Hepatocyte (in vitro differentiated cells): ENCODE measurements around the gene PACS1.

ENCODE experiments used
- CTCF ChIP-seq: fragments of 200-600 bp; sonication (generic); IDR thresholded peaks from 2 replicates; pipeline ENCODE4 v1.5.1; 2016; ENCODE audit warnings: antibody characterized with exemption, mild to moderate bottlenecking; ENCODE audit not compliant: poor library complexity
- EZH2 ChIP-seq: fragments of 200-600 bp; sonication (generic); IDR thresholded peaks from 2 replicates; pipeline ENCODE4 v1.6.1; 2016; ENCODE audit warnings: antibody characterized with exemption, mild to moderate bottlenecking, borderline replicate concordance
- EZH2phosphoT487 ChIP-seq: fragments of 200-600 bp; sonication (generic); IDR thresholded peaks from one replicate; pipeline ENCODE4 v1.6.1; 2018; ENCODE audit warnings: antibody characterized with exemption, mild to moderate bottlenecking, low read depth, moderate library complexity; ENCODE audit not compliant: unreplicated experiment, severe bottlenecking

GRCh38 chr11:66267379-66268243 lies 197.5 kb downstream of the PACS1 start:
- TF ChIP-seq CTCF: no peak
- no peak for TF ChIP-seq EZH2
- no peak for TF ChIP-seq EZH2phosphoT487
